Measurements from ENCODE around the gene IMPA2. TPM values are rescaled to one million over a fixed set of nuclear protein-coding genes. Genes with fewer than 3 reads are reported as not detected.

IMPA2 gene
- total RNA-seq, 1 donor from 2014 or later: 85.8 TPM

GRCh38 chr18:11998193-11998592, 16.9 kb downstream of the IMPA2 start:
- intact Hi-C loops (cut with DNase I): no loop called here
- peak; percentile 74 for ATAC-seq (ENCODE audit: poor library complexity)

GRCh38 chr18:11999429-11999828, 18.1 kb downstream of the IMPA2 start:
- DNase-seq (no peak), ATAC-seq (ENCODE audit: poor library complexity) (no peak)
- intact Hi-C loops (cut with DNase I): no loop called here

More at GRCh38 chr18:11998193-11998592, 16.9 kb downstream of the IMPA2 start:
- peak; percentile 77 for DNase-seq

GRCh38 chr18:12000072-12000659, 18.9 kb downstream of the IMPA2 start:
- no peak for DNase-seq
- intact Hi-C loops (cut with DNase I): no loop called here
- ATAC-seq (ENCODE audit: poor library complexity): no peak

GRCh38 chr18:12001421-12001820, 20.1 kb downstream of the IMPA2 start:
- intact Hi-C loops (cut with DNase I): no loop called here
- ATAC-seq (ENCODE audit: poor library complexity) (no peak), DNase-seq (no peak)

GRCh38 chr18:12003894-12004293, 22.6 kb downstream of the IMPA2 start:
- intact Hi-C loops (cut with DNase I): no loop called here
- ATAC-seq (ENCODE audit: poor library complexity) (peak; percentile 49), DNase-seq (no peak)

GRCh38 chr18:12005538-12006487, 24.5 kb downstream of the IMPA2 start:
- DNase-seq: no peak
- no peak for ATAC-seq (ENCODE audit: poor library complexity)
- intact Hi-C loops (cut with DNase I): no loop called here

GRCh38 chr18:12006488-12006840, 25.2 kb downstream of the IMPA2 start:
- intact Hi-C loops (cut with DNase I): no loop called here

GRCh38 chr18:12007063-12007462, 25.8 kb downstream of the IMPA2 start:
- DNase-seq (no peak), ATAC-seq (ENCODE audit: poor library complexity) (no peak)
- intact Hi-C loops (cut with DNase I): no loop called here

More at GRCh38 chr18:12006488-12006840, 25.2 kb downstream of the IMPA2 start:
- no peak for DNase-seq
- ATAC-seq (ENCODE audit: poor library complexity): no peak

- DNase-seq (no peak), ATAC-seq (ENCODE audit: poor library complexity) (no peak)
- intact Hi-C loops (cut with DNase I): no loop called here
Observed at GRCh38 chr18:12008181-12008767, 27.0 kb downstream of the IMPA2 start.

GRCh38 chr18:12008842-12009580, 27.7 kb downstream of the IMPA2 start:
- intact Hi-C loops (cut with DNase I): no loop called here
- DNase-seq (no peak), ATAC-seq (ENCODE audit: poor library complexity) (no peak)

GRCh38 chr18:12009581-12010140, 28.4 kb downstream of the IMPA2 start:
- no peak for DNase-seq
- no peak for ATAC-seq (ENCODE audit: poor library complexity)
- intact Hi-C loops (cut with DNase I): no loop called here

GRCh38 chr18:12010187-12010802, 29.0 kb downstream of the IMPA2 start:
- intact Hi-C loops (cut with DNase I): no loop called here
- ATAC-seq (ENCODE audit: poor library complexity): no peak

GRCh38 chr18:12011199-12011956, 30.1 kb downstream of the IMPA2 start:
- ATAC-seq (ENCODE audit: poor library complexity) (no peak), DNase-seq (no peak)
- intact Hi-C loops (cut with DNase I): no loop called here

More at GRCh38 chr18:12010187-12010802, 29.0 kb downstream of the IMPA2 start:
- DNase-seq: no peak

- peak; percentile 21 for ATAC-seq (ENCODE audit: poor library complexity)
- intact Hi-C loops (cut with DNase I): no loop called here
- no peak for DNase-seq
Observed at GRCh38 chr18:12011957-12012549, 30.7 kb downstream of the IMPA2 start.

- intact Hi-C loops (cut with DNase I): no loop called here
- DNase-seq (no peak), ATAC-seq (ENCODE audit: poor library complexity) (no peak)
Observed at GRCh38 chr18:12012697-12013096, 31.4 kb downstream of the IMPA2 start.

- intact Hi-C loops (cut with DNase I): no loop called here
- ATAC-seq (ENCODE audit: poor library complexity): no peak
- DNase-seq: no peak
Observed at GRCh38 chr18:12013186-12013916, 32.0 kb downstream of the IMPA2 start.

- no peak for ATAC-seq (ENCODE audit: poor library complexity)
- intact Hi-C loops (cut with DNase I): no loop called here
- no peak for DNase-seq
Observed at GRCh38 chr18:12014086-12014485, 32.8 kb downstream of the IMPA2 start.

All from Right ventricle myocardium superior (tissue), 1 donor.